NCI-H345 treated with DMSO at 0.1 percent for 48 hours (cell line): ENCODE results near the gene CHDH.

ENCODE experiments used
- DNase-seq: peaks from one replicate; lab custom pipeline; 2025; ENCODE audit not compliant: unreplicated experiment; lab: John Stamatoyannopoulos, UW

CHDH gene

GRCh38 chr3:53764026-53764775 lies 82.0 kb downstream of the CHDH start:
- DNase-seq: peak; percentile 7

- no peak for DNase-seq
These were observed 82.9 kb downstream of the CHDH start for GRCh38 chr3:53763353-53763752.
